GM18520 (cell line): ENCODE measurements around the gene GPRIN3.
A peak's percentile ranks its signal among the peaks of the same experiment; 100 is the strongest.

Source experiments
- ATAC-seq: cut with Tn5 transposase; IDR thresholded peaks from one replicate; pipeline ENCODE4 v1.9.1; 2021; ENCODE audit not compliant: unreplicated experiment

The GPRIN3 gene

DNA sequence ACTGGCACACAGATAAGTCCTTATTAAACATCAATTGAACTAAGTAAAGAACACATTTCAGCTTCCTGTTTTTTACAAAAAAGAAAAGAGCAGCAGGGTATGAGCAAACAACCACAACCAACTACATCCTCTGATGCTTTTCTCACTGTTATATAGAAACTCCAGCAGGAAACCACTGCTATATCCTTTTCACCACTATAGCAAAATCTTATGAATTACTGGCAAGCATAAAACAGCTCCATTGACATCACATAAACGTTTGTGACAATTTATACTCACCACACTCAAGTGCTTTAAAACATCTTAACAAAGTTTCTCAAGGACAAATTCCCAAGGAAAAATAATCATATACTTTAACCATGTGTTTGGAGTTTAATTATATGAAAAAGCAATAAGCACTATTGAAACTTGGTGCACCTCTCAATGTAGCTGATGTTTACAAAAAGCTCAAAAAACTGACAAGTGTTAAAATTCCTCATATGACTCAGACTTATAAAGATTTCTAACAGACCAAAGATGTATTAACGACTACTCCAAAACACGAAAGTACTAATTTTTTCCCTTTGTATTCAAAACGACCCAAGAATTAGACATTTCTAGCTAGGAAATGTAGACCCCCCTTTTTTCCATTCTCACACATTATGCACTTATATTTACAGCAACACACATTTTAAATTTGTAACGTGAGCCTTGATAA lies 12.9 kb downstream of the GPRIN3 start:
- peak; percentile 71 for ATAC-seq

DNA sequence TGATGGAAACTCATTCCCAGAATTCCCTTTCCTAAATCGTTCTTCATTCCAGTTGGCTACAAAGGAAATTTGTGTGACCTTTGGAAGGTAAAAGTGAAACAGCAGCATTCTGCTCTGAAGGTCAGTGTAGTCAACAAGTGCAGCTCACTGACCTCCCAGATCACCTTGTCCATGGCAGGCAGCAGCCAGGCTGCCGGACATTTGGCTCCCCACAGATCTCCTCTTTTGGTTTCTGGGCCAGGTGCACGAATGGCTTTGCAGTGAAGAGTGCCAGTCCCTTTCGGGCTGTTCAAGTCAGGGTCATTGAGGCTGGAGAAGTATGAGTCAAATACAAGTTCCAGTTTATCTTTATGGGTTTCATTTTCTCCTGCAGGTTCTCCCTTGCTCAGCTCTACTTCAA lies 14.3 kb downstream of the GPRIN3 start:
- ATAC-seq = no peak

DNA sequence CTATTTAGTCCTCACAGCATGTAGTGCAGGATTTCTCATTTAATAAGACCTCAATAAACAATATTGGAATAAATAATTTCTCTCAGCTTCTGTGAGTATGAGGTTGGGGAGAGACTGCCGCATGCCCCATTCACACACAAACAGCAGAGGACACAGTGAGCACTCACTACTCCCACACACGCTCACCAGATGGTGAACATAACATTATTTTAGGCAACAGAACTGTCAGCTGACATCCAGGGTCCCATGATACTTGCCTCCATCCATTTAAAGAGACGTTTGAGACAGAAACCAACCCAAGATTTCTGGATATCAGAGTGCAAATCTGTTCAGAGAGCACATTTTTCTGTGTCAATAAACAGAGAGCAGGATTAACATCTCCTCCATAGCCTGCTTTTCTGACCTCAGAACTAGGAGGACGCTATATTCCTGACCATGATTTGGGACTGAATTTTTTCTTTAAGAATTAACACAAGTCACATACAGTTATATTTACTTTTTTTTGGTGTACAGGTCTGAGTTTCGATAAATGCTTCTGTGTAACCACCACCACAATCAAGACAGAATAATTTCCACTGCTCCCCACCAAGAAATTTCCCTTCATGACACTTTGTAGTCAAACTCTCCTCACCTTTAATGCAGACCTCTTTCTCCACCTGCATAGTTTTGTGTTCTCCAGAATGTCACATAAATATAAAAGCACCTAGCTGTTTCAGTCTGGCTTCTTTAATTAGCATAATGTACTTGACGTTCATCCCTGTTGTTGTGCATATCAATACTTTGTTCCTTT lies 16.7 kb downstream of the GPRIN3 start:
- ATAC-seq = no peak

DNA sequence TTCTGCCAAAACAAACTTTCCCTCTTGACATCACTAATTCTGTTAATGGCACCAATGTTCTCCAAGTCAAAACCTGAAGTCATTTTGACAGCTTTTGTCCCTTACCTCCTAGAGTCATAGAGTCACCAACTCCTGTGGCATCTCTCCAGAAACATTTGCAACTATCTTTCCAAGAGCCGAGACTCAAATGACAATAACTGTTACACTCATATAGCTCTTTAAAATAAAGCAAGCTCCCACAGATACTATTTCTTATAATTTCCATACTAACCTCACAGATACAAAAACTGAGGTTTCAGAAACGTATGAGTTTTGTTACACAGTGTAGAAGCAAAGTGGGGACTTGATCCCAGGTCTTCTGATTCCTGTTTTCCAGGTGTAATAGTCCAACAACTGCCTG lies 18.3 kb downstream of the GPRIN3 start:
- ATAC-seq = no peak

DNA sequence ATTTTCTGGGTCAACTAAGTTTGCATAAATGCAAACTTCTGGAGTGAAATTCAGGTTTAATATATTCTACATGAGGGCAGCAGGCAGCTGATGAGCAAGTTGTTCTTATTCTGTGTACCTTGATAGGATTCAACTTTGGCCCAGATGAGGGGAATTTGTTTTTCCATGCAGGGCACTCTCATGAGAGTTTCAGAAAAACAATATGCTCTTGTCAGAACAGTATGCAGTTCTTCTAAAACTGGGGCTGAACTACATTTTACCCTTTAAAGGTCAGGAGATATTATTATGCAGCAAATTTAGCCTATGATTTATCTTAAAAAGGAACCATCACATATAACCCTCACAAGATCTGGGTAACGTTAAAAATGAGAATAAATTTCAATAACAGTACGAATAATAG lies 19.2 kb downstream of the GPRIN3 start:
- no peak for ATAC-seq

DNA sequence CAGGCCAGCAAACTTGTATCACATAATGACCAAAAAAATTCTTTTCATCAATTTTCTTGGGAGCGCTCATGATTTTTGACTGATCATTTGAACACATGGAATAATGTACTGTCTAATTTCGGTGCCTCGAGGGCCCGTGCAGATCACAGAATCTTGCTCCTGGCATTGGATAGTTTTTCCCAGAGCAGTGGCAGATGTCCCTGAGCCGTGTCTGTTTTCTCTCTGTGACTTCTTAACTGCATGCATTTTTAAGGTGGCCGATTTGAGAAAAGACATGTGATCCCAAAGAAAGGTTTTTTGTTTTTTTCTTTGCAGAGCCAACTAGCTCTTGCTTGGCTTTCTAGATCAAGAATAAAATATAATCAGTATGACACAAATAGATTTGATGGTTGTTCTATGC lies 19.7 kb downstream of the GPRIN3 start:
- no peak for ATAC-seq

DNA sequence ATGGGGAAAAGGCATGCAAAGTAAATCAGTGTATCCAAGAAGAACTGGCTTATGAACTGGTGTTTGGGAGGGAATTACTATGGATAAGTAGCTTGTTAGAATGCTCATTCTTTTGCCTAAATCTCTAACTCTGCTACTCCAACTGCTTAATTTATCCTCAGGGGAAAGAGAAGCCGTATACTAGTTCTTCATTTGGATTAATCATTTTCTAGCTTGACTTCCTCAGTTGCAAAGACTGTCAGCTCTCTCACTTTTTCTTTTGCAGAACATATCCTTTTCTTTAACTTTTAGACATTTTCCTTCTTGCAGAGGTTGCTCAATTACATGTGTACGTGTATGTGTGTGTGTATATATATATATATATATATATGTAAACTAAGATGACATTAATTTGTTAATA lies 21.9 kb downstream of the GPRIN3 start:
- ATAC-seq = no peak

DNA sequence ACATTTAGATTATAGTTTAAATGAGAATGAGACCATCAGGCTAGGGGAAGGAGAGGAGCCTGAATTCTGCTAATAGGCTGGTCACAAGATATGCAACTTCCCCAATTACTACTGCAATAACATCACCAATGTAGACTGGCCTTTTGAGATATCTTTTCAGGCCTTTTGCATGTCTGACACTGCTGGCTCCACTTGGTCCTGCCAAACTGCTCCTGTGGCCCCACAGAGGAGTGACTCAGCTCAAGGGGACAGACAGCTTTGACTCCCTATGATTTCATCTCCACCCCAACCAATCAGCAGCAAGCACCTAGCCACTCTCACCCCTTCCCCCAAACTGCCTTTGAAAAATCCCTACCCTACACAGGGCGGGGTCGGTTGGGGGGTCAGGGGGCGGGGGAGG lies 22.8 kb downstream of the GPRIN3 start:
- no peak for ATAC-seq

DNA sequence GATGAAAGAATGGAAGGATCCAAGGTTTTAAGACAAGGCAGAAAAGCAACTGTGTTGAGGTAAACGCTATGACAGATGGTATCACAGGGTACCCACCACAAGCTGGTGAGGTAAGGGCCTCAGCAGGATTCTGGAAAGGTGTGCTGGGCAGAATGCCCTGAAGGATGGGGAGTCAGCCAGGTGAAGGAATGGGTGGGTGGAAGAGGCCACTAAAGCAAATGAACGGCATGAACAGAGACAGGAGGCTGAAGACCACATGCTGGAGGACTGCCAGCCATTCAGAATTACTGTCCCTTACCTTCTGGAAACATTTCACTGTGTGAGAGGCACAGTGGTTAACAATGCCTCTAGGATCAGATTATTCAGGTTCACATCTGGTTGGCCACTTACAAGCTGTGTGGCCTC lies 23.6 kb downstream of the GPRIN3 start:
- no peak for ATAC-seq

DNA sequence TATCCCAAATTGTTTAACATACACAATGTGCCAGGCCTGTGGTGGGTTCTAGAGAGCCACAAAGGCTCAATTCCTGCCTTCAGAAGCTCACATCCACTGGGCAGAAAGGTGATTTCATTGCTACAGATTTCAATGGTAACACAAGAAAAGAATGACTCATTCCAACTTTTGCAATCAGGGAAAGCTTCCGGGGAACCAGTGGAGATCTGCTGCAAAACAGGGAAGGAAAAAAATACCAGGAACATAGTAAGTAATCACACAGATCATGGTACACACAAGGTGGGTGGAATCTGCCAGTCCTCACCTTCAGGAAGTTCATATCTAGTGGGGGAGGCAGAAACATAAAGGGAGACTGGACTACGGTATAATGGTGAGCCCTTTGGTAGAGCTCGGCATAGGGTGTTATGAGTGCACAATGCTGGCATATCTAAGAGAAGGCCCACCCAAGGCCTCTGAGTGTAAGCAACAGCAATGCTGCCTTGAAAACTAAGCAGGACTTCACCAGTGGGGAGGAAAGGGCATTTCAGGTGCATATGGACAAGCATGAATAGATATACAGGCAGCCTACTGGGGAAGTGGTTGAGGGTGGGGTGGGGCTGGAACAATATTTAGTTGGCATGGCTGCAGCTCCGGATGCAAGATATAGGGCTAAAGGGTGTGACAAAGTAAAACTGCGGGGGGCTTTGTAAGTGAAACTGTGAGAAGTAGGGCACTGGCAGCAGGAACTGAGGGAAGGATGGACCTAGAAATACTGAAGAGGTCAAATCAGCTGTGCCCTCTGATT lies 24.2 kb downstream of the GPRIN3 start:
- ATAC-seq = no peak

DNA sequence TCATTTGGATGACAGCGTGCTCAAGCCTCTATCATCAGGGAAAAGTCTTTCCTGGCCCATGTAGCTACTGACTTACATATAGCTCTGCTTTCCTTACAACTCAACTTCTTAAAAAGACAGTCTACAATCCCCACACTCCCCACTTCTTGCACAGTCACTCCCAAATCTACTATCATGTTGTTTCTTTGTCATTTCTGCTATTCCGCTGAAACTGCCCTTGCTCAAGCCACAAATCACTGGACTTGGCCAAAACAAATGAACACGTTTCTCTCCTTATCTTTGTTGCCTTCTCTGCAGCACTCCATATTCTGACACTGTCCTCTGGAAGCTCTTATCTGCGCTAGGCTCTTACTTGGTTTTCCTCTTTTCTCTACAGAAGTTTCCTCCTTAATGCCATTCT lies 28.2 kb downstream of the GPRIN3 start:
- no peak for ATAC-seq

DNA sequence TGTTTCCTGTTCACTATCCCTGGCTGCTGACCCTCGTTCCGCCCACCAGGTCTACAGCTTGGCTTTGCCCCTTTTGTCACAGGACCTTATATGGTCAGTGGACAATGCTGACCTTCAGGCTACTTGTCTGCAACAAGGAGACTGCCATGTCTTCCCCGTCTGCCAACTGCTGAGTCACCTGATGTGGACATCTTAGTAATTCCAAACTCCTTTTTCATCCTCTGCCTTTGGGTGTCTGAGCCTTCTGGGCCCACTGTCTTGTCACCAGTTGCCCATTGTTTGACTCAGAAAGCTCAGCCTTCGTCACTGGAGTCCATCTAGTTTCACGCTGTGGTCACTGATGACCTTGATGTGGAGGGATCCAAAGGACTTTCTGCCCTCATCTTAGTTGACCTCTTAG lies 30.2 kb downstream of the GPRIN3 start:
- ATAC-seq = no peak

DNA sequence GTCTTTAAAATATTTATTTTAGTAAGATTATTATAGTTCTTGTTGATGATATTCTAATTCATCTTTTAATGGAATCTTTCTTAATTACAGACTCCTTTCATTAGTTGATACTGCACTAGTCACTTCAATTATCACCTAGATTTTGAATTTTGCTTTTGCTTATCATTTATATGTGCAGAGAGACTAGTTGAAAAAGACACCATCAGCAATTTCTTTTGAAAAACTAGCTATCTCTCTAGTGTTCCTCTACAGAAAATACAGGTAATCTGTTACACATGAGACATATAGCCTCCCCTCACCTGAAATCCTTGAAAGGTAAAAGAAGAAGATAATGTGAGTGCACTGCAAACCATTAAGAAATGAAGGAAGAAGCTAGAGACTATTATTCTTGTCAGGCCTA lies 31.3 kb downstream of the GPRIN3 start:
- no peak for ATAC-seq

DNA sequence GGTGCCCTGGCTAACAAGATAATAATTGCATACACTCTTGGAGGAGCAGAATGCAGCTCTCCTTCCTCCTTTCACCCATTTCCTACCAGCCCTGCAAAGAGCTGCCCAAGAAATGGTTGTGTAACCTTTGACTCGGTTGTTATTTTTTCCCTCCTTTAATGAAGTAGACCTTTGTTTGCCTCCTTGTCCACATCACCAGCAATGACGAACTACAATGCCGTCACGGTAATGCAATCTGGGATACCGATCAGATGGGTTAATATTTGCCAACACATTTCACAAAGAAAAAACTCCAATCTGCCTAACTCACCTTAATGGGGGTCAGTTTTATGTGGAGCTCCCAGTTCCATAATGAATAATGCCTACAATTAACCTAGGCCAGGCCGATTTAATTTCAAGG lies 32.0 kb downstream of the GPRIN3 start:
- ATAC-seq = no peak

DNA sequence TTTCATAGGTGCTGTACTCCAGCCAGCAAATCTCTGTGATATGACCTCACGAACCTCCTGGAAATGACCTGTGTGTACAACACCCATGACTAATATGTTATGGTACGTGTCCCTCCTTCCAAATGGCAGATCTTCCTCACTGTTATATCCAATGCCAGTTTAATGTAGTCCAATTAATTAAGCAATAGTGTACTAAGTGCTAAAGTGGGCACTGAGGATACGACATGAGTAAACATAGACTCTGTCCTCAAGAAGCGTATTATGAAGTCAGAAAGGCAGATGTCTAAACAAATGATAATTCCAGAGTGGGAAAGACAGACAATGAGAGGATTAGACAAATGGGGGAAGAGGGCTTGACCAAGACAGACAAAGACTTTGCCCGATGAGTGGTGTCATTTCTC lies 33.9 kb downstream of the GPRIN3 start:
- no peak for ATAC-seq

DNA sequence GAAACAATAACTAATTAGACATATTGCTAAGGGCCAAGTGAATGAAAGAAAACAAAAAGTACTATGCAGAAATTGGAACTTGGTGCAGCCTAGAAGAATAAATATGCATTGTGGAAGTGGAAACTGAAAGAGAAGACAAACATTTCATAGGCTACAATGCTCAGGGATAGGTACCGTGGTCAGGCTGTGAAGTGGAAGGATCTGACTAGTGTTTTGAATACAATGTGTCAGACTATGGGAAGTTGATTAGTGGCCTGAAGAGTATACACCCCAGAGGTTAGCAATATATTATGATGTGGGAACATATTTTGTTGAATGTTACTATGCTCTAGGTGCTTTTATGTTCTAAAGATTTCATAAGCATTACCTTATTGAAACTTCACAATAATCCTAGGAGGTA lies 36.8 kb downstream of the GPRIN3 start:
- no peak for ATAC-seq

DNA sequence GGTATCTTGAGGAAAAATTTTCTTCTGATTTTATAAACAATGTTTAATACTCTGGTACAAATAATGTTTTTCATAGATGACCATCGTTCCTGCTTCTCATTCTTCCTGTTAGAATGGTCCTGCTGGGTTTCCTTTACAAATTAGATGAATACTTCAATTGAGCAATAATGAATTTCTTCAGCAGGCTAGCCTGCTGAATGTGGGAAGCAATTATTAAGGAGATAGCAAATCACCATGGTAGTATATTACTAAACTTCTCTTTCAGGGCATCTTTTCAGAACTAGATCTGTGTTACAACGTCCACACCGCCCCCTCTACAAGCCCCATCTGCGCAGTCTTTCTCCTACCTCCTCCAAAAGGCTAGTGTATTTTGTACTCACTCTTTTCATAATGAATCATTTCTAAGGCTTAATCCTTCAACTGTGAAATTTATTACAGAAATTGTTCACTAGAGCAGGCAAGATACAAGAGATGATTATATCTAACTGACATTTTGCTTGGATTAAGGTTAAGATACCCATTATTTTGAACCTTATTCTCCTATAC lies 38.4 kb downstream of the GPRIN3 start:
- no peak for ATAC-seq

DNA sequence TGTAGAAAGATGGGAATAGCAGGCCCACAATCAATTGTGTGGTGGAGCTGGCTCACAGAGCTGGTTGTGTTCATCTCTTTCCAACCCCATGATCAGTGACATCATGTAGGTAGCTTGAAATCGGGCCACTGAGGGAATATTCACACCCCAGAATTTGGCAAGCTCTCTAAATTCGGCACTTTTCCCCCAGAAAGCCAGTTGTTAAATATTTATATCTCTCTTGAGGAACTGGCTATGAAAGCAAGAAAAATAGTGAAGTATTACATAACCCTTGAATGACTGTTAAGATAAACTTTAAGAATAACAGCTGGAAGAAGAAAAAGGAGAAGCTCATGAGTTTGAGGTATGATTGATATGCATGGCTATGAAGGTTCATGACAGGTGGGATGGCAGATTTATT lies 38.9 kb downstream of the GPRIN3 start:
- no peak for ATAC-seq

DNA sequence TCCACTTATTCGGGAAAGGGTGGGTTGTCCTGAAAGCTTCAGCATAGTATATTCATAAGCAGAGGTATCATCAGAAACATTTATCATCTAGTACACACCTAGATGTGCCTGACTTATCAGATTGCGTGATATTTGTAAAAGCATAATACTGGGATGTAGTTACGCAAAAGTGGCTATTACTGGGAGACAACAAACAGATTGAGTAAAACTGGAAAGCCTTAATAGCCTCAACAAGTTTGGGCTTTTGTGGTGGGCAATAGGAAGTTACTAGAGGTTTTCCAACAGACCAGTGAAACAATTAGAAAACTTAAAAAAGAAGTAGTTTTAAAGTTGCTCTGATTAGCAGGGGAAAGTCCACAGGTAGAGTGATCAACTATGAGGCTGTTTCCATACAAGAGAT lies 39.8 kb downstream of the GPRIN3 start:
- ATAC-seq = no peak

DNA sequence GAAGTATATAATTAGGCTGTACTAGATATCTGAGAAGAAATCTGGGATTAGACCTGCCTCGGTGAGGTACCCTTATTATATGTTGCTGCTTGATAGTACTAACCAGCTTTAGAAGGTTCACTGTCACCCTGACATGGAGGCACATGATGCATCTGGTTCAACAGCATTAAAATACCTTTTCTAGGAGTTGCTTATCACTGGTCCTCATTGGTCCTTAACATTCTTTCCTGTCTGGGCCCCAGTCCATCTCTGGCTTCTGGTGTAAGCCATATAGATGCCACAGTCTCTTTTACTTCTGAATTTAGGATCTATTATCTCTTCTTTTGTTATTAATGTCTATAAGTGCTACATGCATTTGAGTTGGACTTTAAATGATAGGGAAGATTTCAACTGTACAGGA lies 40.2 kb downstream of the GPRIN3 start:
- no peak for ATAC-seq

DNA sequence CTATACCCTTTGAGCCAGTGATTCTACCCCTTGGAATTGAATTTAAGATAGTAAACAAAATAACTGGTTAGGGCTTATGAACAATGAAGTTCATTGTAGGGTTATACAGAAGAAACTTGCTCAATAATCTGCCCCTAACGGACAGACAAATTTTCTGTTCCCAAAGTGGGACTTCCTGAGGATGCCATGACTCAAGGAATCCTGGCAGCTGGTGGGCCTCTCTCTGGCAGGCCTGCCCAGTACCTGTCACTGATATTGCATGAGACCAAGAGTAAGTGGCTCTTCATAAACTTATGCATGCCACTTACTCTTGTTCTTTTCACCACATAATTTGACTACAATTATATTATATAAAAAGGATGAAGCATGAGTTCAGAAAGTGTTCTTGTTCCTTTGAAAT lies 41.5 kb downstream of the GPRIN3 start:
- ATAC-seq = no peak

DNA sequence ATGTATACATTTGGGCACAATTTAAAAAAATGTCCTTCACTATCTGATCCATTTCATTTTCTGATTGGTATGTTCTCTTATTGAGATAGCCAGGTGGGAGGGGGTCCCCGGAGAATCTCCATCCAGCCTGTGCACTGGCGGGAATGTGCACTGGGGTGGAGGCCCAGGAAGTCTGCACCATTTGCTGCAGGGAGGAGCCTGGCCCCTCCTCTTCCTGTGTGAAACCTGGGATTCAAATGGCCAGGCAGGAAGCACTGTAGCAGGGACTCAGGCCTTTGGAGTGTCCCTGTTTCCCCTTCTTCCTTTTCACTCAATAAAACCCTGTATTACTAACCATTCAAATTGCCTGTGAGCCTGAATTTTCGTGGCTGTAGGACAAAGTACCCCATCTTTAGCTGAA lies 44.3 kb downstream of the GPRIN3 start:
- ATAC-seq = no peak
